ENCODE measurements around the gene CRYZL1.

CRYZL1 gene

GRCh38 chr21:33541105-33541711, 100.3 kb downstream of the CRYZL1 start:
- no peak for DNase-seq (ENCODE audit: low read depth)

GRCh38 chr21:33540711-33541104, 100.8 kb downstream of the CRYZL1 start:
- DNase-seq (ENCODE audit: low read depth): no peak

- no peak for DNase-seq (ENCODE audit: low read depth)
Observed at GRCh38 chr21:33539616-33540015, 101.9 kb downstream of the CRYZL1 start.

Data from T-helper 22 cell (primary cell).